Brain pericyte (primary cell): ENCODE results near the gene PCDH8.
"Not testable (repeated sequence)": the region's sequence is repeated elsewhere in the genome, so short reads cannot be mapped to it uniquely, and the experiment has no call there.

Experiments
- DNase-seq: peaks from one replicate; pipeline ENCODE4 v3.0.0-alpha.2; 2012; ENCODE audit warnings: low read depth, low spot score

PCDH8 gene

GRCh38 chr13:52850396-52851136 is 2.1 kb upstream of the PCDH8 start:
- DNase-seq, result no peak

GRCh38 chr13:52850072-52850395 is 1.6 kb upstream of the PCDH8 start:
- no peak for DNase-seq

- no peak for DNase-seq
Measured at GRCh38 chr13:52849291-52850071, 1.0 kb upstream of the PCDH8 start.

GRCh38 chr13:52847682-52848432 is 583 bp downstream of the PCDH8 start:
- no peak for DNase-seq

- DNase-seq, result no peak
Measured at GRCh38 chr13:52847322-52847681, 1.1 kb downstream of the PCDH8 start.

GRCh38 chr13:52846567-52847321 is 1.7 kb downstream of the PCDH8 start:
- no peak for DNase-seq

- DNase-seq, result no peak
Measured at GRCh38 chr13:52845766-52846566, 2.5 kb downstream of the PCDH8 start.

GRCh38 chr13:52845334-52845761 is 3.1 kb downstream of the PCDH8 start:
- no peak for DNase-seq

GRCh38 chr13:52844836-52845235 is 3.6 kb downstream of the PCDH8 start:
- DNase-seq, result no peak

GRCh38 chr13:52842441-52842840 is 6.0 kb downstream of the PCDH8 start:
- no peak for DNase-seq

GRCh38 chr13:52840066-52840465 is 8.4 kb downstream of the PCDH8 start:
- DNase-seq, result no peak

GRCh38 chr13:52838433-52839107 is 9.9 kb downstream of the PCDH8 start:
- DNase-seq, result no peak

GRCh38 chr13:52837850-52838249 is 10.6 kb downstream of the PCDH8 start:
- DNase-seq, result no peak

GRCh38 chr13:52835071-52835839 is 13.2 kb downstream of the PCDH8 start:
- no peak for DNase-seq

GRCh38 chr13:52833296-52833875 is 15.1 kb downstream of the PCDH8 start:
- no peak for DNase-seq

GRCh38 chr13:52832313-52832712 is 16.1 kb downstream of the PCDH8 start:
- no peak for DNase-seq

- DNase-seq, result no peak
Measured at GRCh38 chr13:52830946-52831345, 17.5 kb downstream of the PCDH8 start.

GRCh38 chr13:52827839-52828238 is 20.6 kb downstream of the PCDH8 start:
- no peak for DNase-seq

GRCh38 chr13:52817886-52818285 is 30.6 kb downstream of the PCDH8 start:
- not testable (repeated sequence) for DNase-seq
